Muscle layer of colon (tissue), 2 donors: ENCODE measurements around the gene TPSD1.

Source experiments
- H3K27ac ChIP-seq: one replicate; pipeline ENCODE4 v1.7.0; 2013; ENCODE audit warnings: low read depth, mild to moderate bottlenecking, low read length, moderate library complexity
- H3K27me3 ChIP-seq, 2 donors: one replicate each; pipeline ENCODE4 v1.7.0; 2013; ENCODE audit warnings: low read length in 2 of 2, mild to moderate bottlenecking in 2 of 2; ENCODE audit not compliant: insufficient read depth in 2 of 2, control insufficient read depth in 1 of 2
- H3K36me3 ChIP-seq: one replicate; pipeline ENCODE4 v1.7.0; 2013; ENCODE audit warnings: mild to moderate bottlenecking, low read length; ENCODE audit not compliant: insufficient read depth
- H3K4me1 ChIP-seq: one replicate; pipeline ENCODE4 v1.7.0; 2013; ENCODE audit warnings: mild to moderate bottlenecking, low read length; ENCODE audit not compliant: insufficient read depth
- H3K4me3 ChIP-seq, 2 donors: one replicate each; pipeline ENCODE4 v1.7.0; 2013; ENCODE audit warnings: low read length in 2 of 2, low read depth in 1 of 2, mild to moderate bottlenecking in 1 of 2, moderate library complexity in 1 of 2
- H3K9ac ChIP-seq: one replicate; pipeline ENCODE4 v1.7.0; 2013; ENCODE audit warnings: low read length
- H3K9me3 ChIP-seq: one replicate; pipeline ENCODE4 v1.7.0; 2013; ENCODE audit warnings: mild to moderate bottlenecking, low read length
- donor health status: abdominal sarcoma.
- donor health status: Adenocarcinoma of cecum.

Gene TPSD1

DNA sequence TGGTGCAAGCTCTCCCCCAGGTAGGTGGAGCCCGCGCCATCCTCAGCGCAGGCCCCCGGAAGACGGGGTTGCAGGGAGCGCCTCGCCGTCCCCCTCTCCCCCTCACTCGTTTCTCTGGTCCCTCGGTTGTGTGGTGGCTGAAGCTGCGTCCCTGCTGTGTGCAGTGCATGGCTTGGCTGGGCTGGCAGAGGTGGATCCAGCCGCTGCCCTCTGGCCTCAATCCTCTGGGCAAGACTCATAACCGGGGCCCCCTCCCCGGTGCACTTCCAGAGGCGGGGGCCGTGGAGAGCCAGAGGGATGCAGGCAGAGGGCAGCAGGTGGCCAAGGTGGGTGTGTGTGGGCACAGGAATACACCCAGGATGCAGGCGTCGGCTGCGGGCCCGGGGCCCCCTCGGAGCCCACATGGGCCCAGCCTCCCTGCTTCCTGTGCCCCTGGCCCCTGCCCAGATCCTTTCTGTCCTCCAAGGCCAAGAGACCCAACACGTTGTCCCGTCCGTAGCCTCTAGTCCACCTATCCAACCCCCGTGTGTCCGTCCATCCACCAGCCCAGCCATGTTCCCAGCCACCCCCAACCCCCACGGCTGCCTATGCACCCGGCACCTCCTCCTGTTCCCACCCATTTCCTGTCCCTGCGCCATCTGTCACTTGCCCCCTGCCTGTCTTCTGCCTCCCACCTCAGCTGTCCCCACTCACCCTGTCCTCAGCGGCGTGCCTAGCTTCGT lies 40.1 kb upstream of the TPSD1 start:
- H3K27me3 ChIP-seq: no peaks in the 10 kb centered on the region
- H3K36me3 ChIP-seq: peaks cover 47% of the 10 kb centered on the region
- no peak overlapping the region for H3K9ac ChIP-seq
- no peak overlapping the region for H3K4me3 ChIP-seq
- no peaks in the 10 kb centered on the region for H3K4me1 ChIP-seq
- H3K9me3 ChIP-seq: no peaks in the 10 kb centered on the region
- H3K27ac ChIP-seq: no peak overlapping the region

GRCh38 chr16:1216296-1216619 lies 39.6 kb upstream of the TPSD1 start:
- Histone ChIP-seq H3K36me3 (peaks cover 42% of the 10 kb centered on the region), H3K9me3 (no peaks in the 10 kb centered on the region), H3K4me3 (no peak overlapping the region), H3K27me3 (no peaks in the 10 kb centered on the region), H3K9ac (no peak overlapping the region), H3K4me1 (no peaks in the 10 kb centered on the region), H3K27ac (no peak overlapping the region)

- Histone ChIP-seq H3K4me3 (no peak overlapping the region), H3K27me3 (no peaks in the 10 kb centered on the region), H3K9ac (no peak overlapping the region), H3K27ac (no peak overlapping the region), H3K9me3 (no peaks in the 10 kb centered on the region), H3K4me1 (no peaks in the 10 kb centered on the region), H3K36me3 (peaks cover 36% of the 10 kb centered on the region)
Measured at GRCh38 chr16:1216681-1217400, 39.0 kb upstream of the TPSD1 start.

DNA sequence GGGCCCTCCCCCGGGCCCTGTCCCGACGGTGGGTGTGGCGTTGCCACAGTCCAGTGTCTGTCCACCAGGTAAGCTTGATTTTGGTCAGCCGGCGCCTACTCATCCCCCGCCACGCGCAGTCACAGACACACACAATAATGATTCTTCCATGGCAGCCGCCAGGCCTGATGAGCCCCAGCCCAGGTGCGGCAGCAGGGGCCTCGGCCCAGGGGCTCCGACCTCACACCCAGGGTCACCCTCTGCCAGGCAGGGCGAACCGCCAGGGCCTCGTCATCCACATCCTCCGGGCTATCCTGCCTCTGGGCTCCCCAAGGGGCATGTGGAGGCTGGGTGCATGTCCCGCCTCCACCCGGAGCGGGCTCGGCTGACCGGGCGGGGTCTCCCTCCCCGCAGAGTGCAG lies 38.3 kb upstream of the TPSD1 start:
- H3K4me3 ChIP-seq: no peak overlapping the region
- no peaks in the 10 kb centered on the region for H3K9me3 ChIP-seq
- no peak overlapping the region for H3K27ac ChIP-seq
- no peaks in the 10 kb centered on the region for H3K4me1 ChIP-seq
- no peaks in the 10 kb centered on the region for H3K27me3 ChIP-seq
- peaks cover 36% of the 10 kb centered on the region for H3K36me3 ChIP-seq
- no peak overlapping the region for H3K9ac ChIP-seq

- Histone ChIP-seq H3K9ac (no peak overlapping the region), H3K9me3 (no peaks in the 10 kb centered on the region), H3K27ac (no peak overlapping the region), H3K36me3 (peaks cover 36% of the 10 kb centered on the region), H3K4me3 (no peak overlapping the region), H3K4me1 (no peaks in the 10 kb centered on the region), H3K27me3 (no peaks in the 10 kb centered on the region)
Measured at GRCh38 chr16:1218061-1218929, 37.6 kb upstream of the TPSD1 start.

- Histone ChIP-seq H3K4me3 (no peak overlapping the region), H3K36me3 (peaks cover 30% of the 10 kb centered on the region), H3K27me3 (no peaks in the 10 kb centered on the region), H3K9ac (no peak overlapping the region), H3K4me1 (no peaks in the 10 kb centered on the region), H3K27ac (no peak overlapping the region), H3K9me3 (no peaks in the 10 kb centered on the region)
Measured at GRCh38 chr16:1218930-1219611, 36.8 kb upstream of the TPSD1 start.

- Histone ChIP-seq H3K27ac (no peak overlapping the region), H3K4me3 (no peak overlapping the region), H3K4me1 (no peaks in the 10 kb centered on the region), H3K9ac (no peak overlapping the region), H3K9me3 (no peaks in the 10 kb centered on the region), H3K36me3 (peaks cover 19% of the 10 kb centered on the region), H3K27me3 (no peaks in the 10 kb centered on the region)
Measured at GRCh38 chr16:1220098-1220728, 35.7 kb upstream of the TPSD1 start.

DNA sequence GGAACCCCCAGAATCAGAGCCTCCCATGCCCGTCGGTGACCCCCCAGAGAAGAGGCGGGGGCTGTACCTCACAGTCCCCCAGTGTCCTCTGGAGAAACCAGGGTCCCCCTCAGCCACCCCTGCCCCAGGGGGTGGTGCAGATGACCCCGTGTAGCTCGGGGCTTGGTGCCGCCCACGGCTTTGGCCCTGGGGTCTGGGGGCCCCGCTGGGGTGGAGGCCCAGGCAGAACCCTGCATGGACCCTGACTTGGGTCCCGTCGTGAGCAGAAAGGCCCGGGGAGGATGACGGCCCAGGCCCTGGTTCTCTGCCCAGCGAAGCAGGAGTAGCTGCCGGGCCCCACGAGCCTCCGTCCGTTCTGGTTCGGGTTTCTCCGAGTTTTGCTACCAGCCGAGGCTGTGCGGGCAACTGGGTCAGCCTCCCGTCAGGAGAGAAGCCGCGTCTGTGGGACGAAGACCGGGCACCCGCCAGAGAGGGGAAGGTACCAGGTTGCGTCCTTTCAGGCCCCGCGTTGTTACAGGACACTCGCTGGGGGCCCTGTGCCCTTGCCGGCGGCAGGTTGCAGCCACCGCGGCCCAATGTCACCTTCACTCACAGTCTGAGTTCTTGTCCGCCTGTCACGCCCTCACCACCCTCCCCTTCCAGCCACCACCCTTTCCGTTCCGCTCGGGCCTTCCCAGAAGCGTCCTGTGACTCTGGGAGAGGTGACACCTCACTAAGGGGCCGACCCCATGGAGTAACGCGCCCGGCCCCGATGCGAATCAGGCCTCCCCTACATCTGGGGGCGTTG lies 34.8 kb upstream of the TPSD1 start:
- no peaks in the 10 kb centered on the region for H3K27me3 ChIP-seq
- H3K9ac ChIP-seq: no peak overlapping the region
- no peaks in the 10 kb centered on the region for H3K4me1 ChIP-seq
- H3K27ac ChIP-seq: no peak overlapping the region
- H3K4me3 ChIP-seq: no peak overlapping the region
- no peaks in the 10 kb centered on the region for H3K9me3 ChIP-seq
- peaks cover 19% of the 10 kb centered on the region for H3K36me3 ChIP-seq

DNA sequence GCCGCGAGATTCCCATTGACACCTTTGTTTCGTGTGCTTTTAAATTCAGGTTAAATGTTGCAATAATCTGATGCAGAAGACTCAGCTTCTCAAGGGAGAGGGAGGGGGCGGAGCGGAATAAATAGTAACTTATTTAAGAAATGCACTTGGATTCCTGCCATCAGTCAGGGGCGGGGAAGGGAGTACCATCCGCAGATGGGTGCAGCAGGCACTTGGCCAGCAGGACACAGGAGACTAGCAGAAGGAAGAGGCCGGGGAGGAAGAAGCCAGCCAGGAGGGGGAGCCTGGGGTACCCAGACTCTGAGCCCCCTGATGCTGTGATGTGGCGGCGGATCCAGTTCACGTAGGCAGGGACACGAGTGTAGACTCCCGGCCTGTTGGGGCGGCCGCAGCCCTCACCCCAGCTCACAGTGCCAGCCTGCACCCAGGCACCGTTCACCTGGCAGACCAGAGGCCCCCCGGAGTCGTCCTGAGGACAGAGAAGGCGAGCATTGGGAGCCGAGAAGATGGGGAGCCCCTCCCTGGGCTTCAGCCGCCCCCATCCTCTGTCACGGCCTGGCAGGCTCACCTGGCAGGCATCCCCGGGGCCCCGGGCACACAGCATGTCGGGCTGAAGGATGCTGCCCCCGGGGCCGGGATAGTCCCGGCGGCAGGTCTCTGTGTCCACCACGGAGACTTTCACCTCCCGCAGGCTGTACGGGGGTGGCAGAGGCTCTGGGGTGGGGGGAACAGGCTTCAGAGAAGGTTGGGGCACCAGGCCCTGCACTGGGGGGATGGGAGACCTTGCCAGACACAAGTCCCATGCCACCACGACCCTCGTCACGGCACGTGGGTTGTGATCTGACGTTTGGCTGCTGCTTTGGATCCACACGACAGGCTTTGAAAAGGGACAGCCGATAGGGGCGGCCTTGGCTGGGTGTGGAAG lies 34.0 kb upstream of the TPSD1 start:
- Histone ChIP-seq H3K36me3 (peaks cover 19% of the 10 kb centered on the region), H3K9me3 (no peaks in the 10 kb centered on the region), H3K4me3 (no peak overlapping the region), H3K27ac (no peak overlapping the region), H3K4me1 (no peaks in the 10 kb centered on the region), H3K27me3 (no peaks in the 10 kb centered on the region), H3K9ac (no peak overlapping the region)
